Endothelial cell of umbilical vein (primary cell): ENCODE results near the gene APPL2. TPM values are rescaled to one million over a fixed set of nuclear protein-coding genes. Genes with fewer than 3 reads are reported as not detected.

ENCODE experiments used
- BruUV-seq: library from RNA; stranded (reverse); fragments of 400-500 nt; replicated peaks from 2 replicates; lab custom pipeline; 2021; lab: Mats Ljungman, UMichigan
- CTCF ChIA-PET: fragments of 300-600, 350-600 bp; sonication (Branson Sonifier 250); formaldehyde crosslinking; loops from one replicate; lab custom pipeline; 2021; ENCODE audit warnings: antibody characterized with exemption, inconsistent platforms; lab: Charles Lee
- POLR2A ChIA-PET: fragments of 300-600, 350-600 bp; sonication (Branson Sonifier 250); formaldehyde crosslinking; loops from one replicate; lab custom pipeline; 2021; ENCODE audit warnings: antibody characterized with exemption, inconsistent platforms; lab: Charles Lee
- DNase-seq: peaks from one replicate; pipeline ENCODE4 v3.0.0-alpha.2; 2011; ENCODE audit warnings: low read depth, low spot score
- FAIRE-seq: peaks from 2 replicates; lab custom pipeline; 2011; peaks lifted over from hg19 to GRCh38; lab: Jason Lieb, UNC
- H2AFZ ChIP-seq: 2 replicates; pipeline ENCODE4 v1.6.0; 2012; ENCODE audit warnings: low read depth, low read length, control low read depth, inconsistent platforms
- H3K27ac ChIP-seq: 2 replicates; pipeline ENCODE4 v1.5.1; 2011; ENCODE audit warnings: low read depth, mild to moderate bottlenecking, control low read depth, low read length, moderate library complexity; ENCODE audit not compliant: insufficient read depth
- H3K27me3 ChIP-seq, 2 experiments: 2 replicates each; pipeline versions ENCODE4 v1.6.0 to v1.6.1; 2011; ENCODE audit warnings: low read length in 2 of 2, mixed read lengths in 1 of 2; ENCODE audit not compliant: control insufficient read depth in 2 of 2, insufficient read depth in 2 of 2
- H3K36me3 ChIP-seq, 2 experiments: 2 replicates in 1 of 2; 3 replicates in 1 of 2; pipeline ENCODE4 v1.5.1; 2011; ENCODE audit warnings: low read length in 2 of 2, mild to moderate bottlenecking in 1 of 2, moderate library complexity in 1 of 2; ENCODE audit not compliant: control insufficient read depth in 2 of 2, insufficient read depth in 2 of 2; ENCODE audit errors: extremely low read depth in 1 of 2
- H3K4me1 ChIP-seq: 3 replicates; pipeline ENCODE4 v1.5.1; 2011; ENCODE audit warnings: mild to moderate bottlenecking, low read length; ENCODE audit not compliant: control insufficient read depth, insufficient read depth; ENCODE audit errors: extremely low read depth
- H3K4me2 ChIP-seq: 2 replicates; pipeline ENCODE4 v1.6.1; 2011; ENCODE audit warnings: low read length, control low read depth, mixed read lengths; ENCODE audit not compliant: insufficient read depth
- H3K4me3 ChIP-seq, 3 experiments: fragments of 200-600 bp in 1 of 3; sonication (generic), shearing (Covaris generic) in 1 of 3; replicated peaks in 1 of 3; 2 replicates each; pipeline ENCODE4 v1.5.1; 2011 to 2016; ENCODE audit warnings: control low read depth in 3 of 3, low read length in 3 of 3, mild to moderate bottlenecking in 2 of 3, inconsistent platforms in 1 of 3, low read depth in 1 of 3, moderate library complexity in 1 of 3; ENCODE audit not compliant: insufficient read depth in 1 of 3
- H3K79me2 ChIP-seq: 2 replicates; pipeline ENCODE4 v1.6.0; 2012; ENCODE audit warnings: low read length, inconsistent platforms; ENCODE audit not compliant: control insufficient read depth, insufficient read depth
- H3K9ac ChIP-seq: replicated peaks from 2 replicates; pipeline ENCODE3; 2011; ENCODE audit warnings: low read length, control low read depth; ENCODE audit not compliant: insufficient read depth; ENCODE audit errors: extremely low read depth
- H3K9me1 ChIP-seq: replicated peaks from 3 replicates; pipeline ENCODE4 v1.6.0; 2011; ENCODE audit warnings: mild to moderate bottlenecking, low read length; ENCODE audit not compliant: control insufficient read depth, insufficient read depth; ENCODE audit errors: extremely low read depth
- H3K9me3 ChIP-seq: replicated peaks from 2 replicates; pipeline ENCODE4 v1.5.1; 2012; ENCODE audit warnings: low read length, inconsistent platforms; ENCODE audit not compliant: control insufficient read depth, insufficient read depth
- H4K20me1 ChIP-seq: replicated peaks from 2 replicates; pipeline ENCODE3; 2011; ENCODE audit warnings: mild to moderate bottlenecking, low read length; ENCODE audit not compliant: control insufficient read depth, insufficient read depth; ENCODE audit errors: extremely low read depth
- CTCF ChIP-seq, 2 donors: IDR thresholded peaks; 1 replicate in 1 of 2; 2 replicates in 1 of 2; pipeline ENCODE4 v1.5.1; 2011; ENCODE audit warnings: low read length in 2 of 2, mild to moderate bottlenecking in 2 of 2, moderate library complexity in 2 of 2, control low read depth in 1 of 2, inconsistent platforms in 1 of 2, low read depth in 1 of 2; ENCODE audit not compliant: insufficient read depth in 1 of 2; ENCODE audit errors: extremely low read depth in 1 of 2
- EZH2 ChIP-seq: IDR thresholded peaks from 2 replicates; pipeline ENCODE4 v1.6.1; 2012; ENCODE audit warnings: borderline replicate concordance, low read depth, mild to moderate bottlenecking, moderate library complexity, low read length, inconsistent platforms; ENCODE audit not compliant: severe bottlenecking
- FOS ChIP-seq: IDR thresholded peaks from 2 replicates; pipeline ENCODE4 v1.6.1; 2011; ENCODE audit warnings: mild to moderate bottlenecking, low read length, moderate library complexity, borderline replicate concordance; ENCODE audit not compliant: insufficient read depth
- GATA2 ChIP-seq: IDR thresholded peaks from 2 replicates; pipeline ENCODE4 v1.7.0; 2011; ENCODE audit warnings: low read depth, mild to moderate bottlenecking, moderate library complexity, mixed read lengths, low read length; ENCODE audit not compliant: insufficient read length, insufficient read depth
- JUN ChIP-seq: IDR thresholded peaks from 2 replicates; pipeline ENCODE4 v1.6.1; 2011; ENCODE audit warnings: borderline replicate concordance, low read depth; ENCODE audit not compliant: insufficient read length, insufficient read depth
- MAX ChIP-seq: IDR thresholded peaks from 2 replicates; pipeline ENCODE4 v1.6.1; 2011; ENCODE audit not compliant: insufficient read depth, insufficient read length
- MYC ChIP-seq: IDR thresholded peaks from one replicate; pipeline ENCODE4 v1.6.1; 2011; ENCODE audit warnings: mild to moderate bottlenecking, low read depth, low read length
- POLR2A ChIP-seq: IDR thresholded peaks from 2 replicates; pipeline ENCODE4 v1.6.1; 2012; ENCODE audit warnings: low read depth, mild to moderate bottlenecking, control low read depth, low read length
- POLR2AphosphoS5 ChIP-seq: IDR thresholded peaks from 2 replicates; pipeline ENCODE4 v1.6.1; 2012; ENCODE audit warnings: low read depth, mild to moderate bottlenecking, control low read depth, low read length, moderate library complexity; ENCODE audit not compliant: insufficient read depth
- dilution Hi-C: fragments of 300-500 bp; cut with MboI; formaldehyde crosslinking; loops from one replicate; pipeline ENCODE4 v1.15.0; 2019; ENCODE audit warnings: low sequenced_read_pairs; ENCODE audit not compliant: extremely low pct_ligation_motif_present
- intact Hi-C: fragments of 100-400 bp; cut with micrococcal nuclease; formaldehyde crosslinking; loops from one replicate; pipeline ENCODE4 v1.10.0; 2022
- polyA plus RNA-seq, 4 experiments: library from polyadenylated mRNA; depleted of rRNA in 3 of 4; stranded (reverse) in 3 of 4; unstranded in 1 of 4; fragments of >200 nt; gene quantifications; 2 replicates each; pipeline versions ENCODE4 v1.2.1 to v1.2.3, GENCODE V29; 2011 to 2012; ENCODE audit warnings: missing spikeins in 1 of 4
- total RNA-seq: library from RNA; stranded (reverse); gene quantifications from 2 replicates; pipeline ENCODE4 v1.2.3, GENCODE V29; 2021

APPL2 gene
- total and polyA plus RNA-seq, 2 donors (not counting 3 experiments of a cell fraction or from before 2014, with no cell fraction given), result 8.1 to 21.4 TPM

GRCh38 chr12:105262461-105263184, 26.6 kb upstream of the APPL2 start:
- dilution Hi-C loops, result no loop called here
- H3K4me1 ChIP-seq, result peaks cover 2% of the 10 kb centered on the region
- no peak overlapping the region for H3K4me3 ChIP-seq
- DNase-seq (no peak), FAIRE-seq (no peak)
- H2AFZ ChIP-seq, result no peak overlapping the region
- H3K36me3 ChIP-seq, result no peaks in the 10 kb centered on the region
- ChIA-PET CTCF (no interaction called here), POLR2A (no interaction called here)
- no peaks in the 10 kb centered on the region for H3K9me3 ChIP-seq
- BruUV-seq, result no TSS peak
- no peak overlapping the region for H3K9ac ChIP-seq
- no peaks in the 10 kb centered on the region for H4K20me1 ChIP-seq
- no peak overlapping the region for H3K27ac ChIP-seq
- H3K4me2 ChIP-seq, result no peak overlapping the region
- H3K9me1 ChIP-seq, result no peaks in the 10 kb centered on the region
- no peaks in the 10 kb centered on the region for H3K79me2 ChIP-seq
- no peak for TF ChIP-seq FOS
- H3K27me3 ChIP-seq, result no peaks in the 10 kb centered on the region
- intact Hi-C loops, result no loop called here

- no peak overlapping the region for H2AFZ ChIP-seq
- peaks cover 5% of the 10 kb centered on the region for H3K4me1 ChIP-seq
- TF ChIP-seq CTCF (IDR thresholded peaks at IDR 0.05; ENCODE audit: extremely low read depth in 1 of 2, insufficient read depth in 1 of 2, low read depth in 1 of 2, low read length in 2 of 2) (no peak), FOS (no peak), EZH2 (no peak), JUN (no peak), MYC (no peak), MAX (no peak), POLR2A (no peak), GATA2 (no peak), POLR2AphosphoS5 (no peak)
- no peaks in the 10 kb centered on the region for H3K79me2 ChIP-seq
- CTCF ChIA-PET, result interaction anchor here (0.6 to 1.7 kb wide), 5 partner anchors 9 to 26 kb away, joined by 3 to 7 read pairs (median 3); no protein-coding TSS in a partner anchor
- H3K9me1 ChIP-seq, result no peaks in the 10 kb centered on the region
- H4K20me1 ChIP-seq, result no peaks in the 10 kb centered on the region
- POLR2A ChIA-PET, result no interaction called here
- intact Hi-C loops, result no loop called here
- H3K4me3 ChIP-seq, result no peak overlapping the region
- H3K36me3 ChIP-seq, result no peaks in the 10 kb centered on the region
- H3K9me3 ChIP-seq, result no peaks in the 10 kb centered on the region
- H3K9ac ChIP-seq, result no peak overlapping the region
- H3K27me3 ChIP-seq, result no peaks in the 10 kb centered on the region
- DNase-seq, result no peak
- dilution Hi-C loops, result no loop called here
- no peak overlapping the region for H3K27ac ChIP-seq
- FAIRE-seq, result no peak
- no peak overlapping the region for H3K4me2 ChIP-seq
- BruUV-seq, result no TSS peak
These were observed 25.0 kb upstream of the APPL2 start for GRCh38 chr12:105261010-105261409.
